CD4-positive, alpha-beta memory T cell (primary cell): Measurements from ENCODE around the gene CX3CL1. TPM values are rescaled to one million over a fixed set of nuclear protein-coding genes. Genes with fewer than 3 reads are reported as not detected.

ENCODE experiments used
- CTCF ChIA-PET: fragments of 350-600 bp; sonication (Branson Sonifier 250); formaldehyde crosslinking; loops from one replicate; lab custom pipeline; 2021; ENCODE audit warnings: inconsistent platforms; ENCODE audit not compliant: partially characterized antibody; lab: Charles Lee
- POLR2A ChIA-PET: fragments of 350-600 bp; sonication (Branson Sonifier 250); formaldehyde crosslinking; loops from one replicate; lab custom pipeline; 2021; ENCODE audit not compliant: partially characterized antibody; lab: Charles Lee
- DNase-seq, 5 donors: peaks; one replicate each; pipeline versions ENCODE4 v3.0.0 to v3.0.0-alpha.2; 2020 to 2022; ENCODE audit warnings: mixed read lengths in 1 of 5
- H3K27ac ChIP-seq: one replicate; pipeline ENCODE4 v1.7.0; 2013; ENCODE audit warnings: low read depth, low read length
- H3K27me3 ChIP-seq: 2 replicates; pipeline ENCODE4 v1.7.0; 2013; ENCODE audit warnings: mild to moderate bottlenecking, low read length, moderate library complexity; ENCODE audit not compliant: insufficient read depth
- H3K36me3 ChIP-seq: 2 replicates; pipeline ENCODE4 v1.7.0; 2013; ENCODE audit warnings: mild to moderate bottlenecking, low read length, moderate library complexity; ENCODE audit not compliant: insufficient read depth
- H3K4me1 ChIP-seq: 2 replicates; pipeline ENCODE4 v1.7.0; 2013; ENCODE audit warnings: mild to moderate bottlenecking, low read length, moderate library complexity; ENCODE audit not compliant: insufficient read depth
- H3K4me3 ChIP-seq, 2 donors: one replicate each; pipeline ENCODE4 v1.7.0; 2013; ENCODE audit warnings: low read length in 2 of 2, mild to moderate bottlenecking in 1 of 2
- H3K9me3 ChIP-seq, 2 donors: one replicate each; pipeline ENCODE4 v1.7.0; 2013; ENCODE audit warnings: low read length in 2 of 2, control low read depth in 1 of 2; ENCODE audit not compliant: control insufficient read depth in 1 of 2
- H3K27ac Mint-ChIP-seq, 7 donors: one replicate each; pipeline ENCODE4 v1.8.0; 2020 to 2021; ENCODE audit warnings: mixed read lengths in 7 of 7, mild to moderate bottlenecking in 6 of 7, inconsistent platforms in 3 of 7, moderate library complexity in 3 of 7
- H3K27me3 Mint-ChIP-seq, 2 donors: one replicate each; pipeline ENCODE4 v1.8.0; 2020 to 2021; ENCODE audit warnings: mixed read lengths in 2 of 2
- H3K36me3 Mint-ChIP-seq, 2 donors: one replicate each; pipeline ENCODE4 v1.8.0; 2020 to 2021; ENCODE audit warnings: mixed read lengths in 2 of 2, inconsistent platforms in 1 of 2, mild to moderate bottlenecking in 1 of 2
- H3K4me1 Mint-ChIP-seq, 4 donors: one replicate each; pipeline ENCODE4 v1.8.0; 2020 to 2021; ENCODE audit warnings: mixed read lengths in 4 of 4, mild to moderate bottlenecking in 1 of 4
- H3K4me3 Mint-ChIP-seq, 8 donors: one replicate each; pipeline ENCODE4 v1.8.0; 2020 to 2021; ENCODE audit warnings: mixed read lengths in 8 of 8, mild to moderate bottlenecking in 7 of 8, moderate library complexity in 6 of 8, inconsistent platforms in 3 of 8
- H3K9me3 Mint-ChIP-seq, 8 donors: one replicate each; pipeline ENCODE4 v1.8.0; 2020 to 2021; ENCODE audit warnings: mixed read lengths in 8 of 8, mild to moderate bottlenecking in 5 of 8, inconsistent platforms in 3 of 8, moderate library complexity in 1 of 8
- intact Hi-C: fragments of 100-400 bp; cut with micrococcal nuclease; formaldehyde crosslinking; loops from one replicate; pipeline ENCODE4 v1.15.1; 2023
- polyA plus RNA-seq, 2 donors: library from polyadenylated mRNA; unstranded; fragments of 300-500 nt; fragmentation: Illumina TruSeq; gene quantifications; one replicate each; pipeline ENCODE4 v1.2.3, GENCODE V29; 2021
- total RNA-seq, 2 experiments: library from RNA; stranded (reverse); gene quantifications; one replicate each; pipeline ENCODE4 v1.2.3, GENCODE V29; 2021

Gene CX3CL1
- total and polyA plus RNA-seq, 4 experiments from 2014 or later: not detected

DNA sequence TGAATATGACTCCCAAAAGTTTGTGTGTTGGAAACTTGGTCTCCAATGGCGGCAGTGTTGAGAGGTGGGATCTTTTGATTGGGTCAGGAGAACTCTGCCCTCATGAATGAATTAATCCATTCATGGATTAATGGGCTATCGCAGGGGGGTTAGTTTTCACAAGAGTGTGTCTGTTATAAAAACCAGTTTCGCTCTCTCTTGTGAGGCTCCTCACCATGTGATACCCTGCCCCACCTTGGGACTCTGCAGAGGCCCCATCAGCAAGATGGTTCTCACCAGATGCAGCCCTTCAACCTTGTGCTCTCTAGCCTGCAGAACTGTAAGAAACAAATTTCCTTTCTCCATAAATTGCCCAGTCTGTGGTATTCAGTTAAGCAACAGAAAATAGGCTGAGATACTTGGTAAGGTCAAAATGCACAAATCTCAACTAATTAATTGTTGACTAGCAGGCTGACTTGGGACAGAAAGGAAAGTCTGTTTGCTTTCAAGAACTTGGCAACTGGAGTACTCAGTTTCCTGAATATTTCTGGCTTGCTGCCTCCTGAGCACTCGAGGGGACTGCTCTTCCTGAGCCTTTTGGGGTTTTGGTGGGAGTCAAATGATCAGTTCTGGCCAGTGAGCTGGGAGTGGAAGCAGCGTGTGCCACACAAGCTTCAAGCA lies 18.5 kb downstream of the CX3CL1 start:
- Histone ChIP-seq H3K9me3 (no peaks in the 10 kb centered on the region), H3K36me3 (no peaks in the 10 kb centered on the region), H3K4me1 (no peaks in the 10 kb centered on the region), H3K4me3 (no peak overlapping the region), H3K27me3 (no peaks in the 10 kb centered on the region), H3K27ac (no peak overlapping the region)
- Mint-ChIP-seq H3K27me3 (peaks cover 0 to 2% of the 10 kb centered on the region in 2 donors), H3K36me3 (no peaks in the 10 kb centered on the region), H3K4me1 (no peaks in the 10 kb centered on the region), H3K9me3 (no peaks in the 10 kb centered on the region), H3K27ac (no peak overlapping the region), H3K4me3 (no peak overlapping the region)
- intact Hi-C loops: no loop called here
- CTCF ChIA-PET: interaction anchor here (1.7 kb wide), 1 partner anchor 26 kb away, joined by 3 read pairs; no protein-coding TSS in a partner anchor
- POLR2A ChIA-PET: no interaction called here
- DNase-seq: no peak

DNA sequence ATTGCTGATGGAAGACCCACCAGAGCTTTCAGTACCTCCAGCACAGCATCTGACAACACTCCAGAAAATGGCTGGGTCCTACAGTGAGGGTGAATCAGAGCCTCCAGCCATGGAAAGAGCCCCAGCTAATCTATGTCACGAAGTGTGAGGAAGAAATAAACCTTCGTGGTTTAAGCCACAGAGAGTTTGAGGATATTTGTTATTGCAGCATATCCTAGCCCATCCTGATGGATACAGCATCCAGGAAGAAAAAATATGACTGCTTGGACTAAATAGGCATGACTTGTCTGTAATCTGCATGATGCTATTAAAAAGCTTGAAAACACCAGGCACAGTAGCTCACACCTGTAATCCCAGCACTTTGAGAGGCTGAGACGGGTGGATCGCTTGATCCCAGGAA lies 19.0 kb downstream of the CX3CL1 start:
- peaks cover 2% of the 10 kb centered on the region in 2 donors for H3K27me3 Mint-ChIP-seq
- H3K27ac ChIP-seq: no peak overlapping the region
- DNase-seq: no peak
- H3K9me3 ChIP-seq: no peaks in the 10 kb centered on the region
- no peaks in the 10 kb centered on the region for H3K27me3 ChIP-seq
- H3K4me3 Mint-ChIP-seq: no peak overlapping the region
- H3K4me1 Mint-ChIP-seq: no peaks in the 10 kb centered on the region
- no peaks in the 10 kb centered on the region for H3K4me1 ChIP-seq
- no peak overlapping the region for H3K27ac Mint-ChIP-seq
- intact Hi-C loops: no loop called here
- CTCF ChIA-PET: interaction anchor here (1.1 to 1.7 kb wide), 2 partner anchors 8 to 25 kb away, joined by 3 read pairs; no protein-coding TSS in a partner anchor
- no peak overlapping the region for H3K4me3 ChIP-seq
- H3K9me3 Mint-ChIP-seq: no peaks in the 10 kb centered on the region
- POLR2A ChIA-PET: no interaction called here
- no peaks in the 10 kb centered on the region for H3K36me3 Mint-ChIP-seq
- H3K36me3 ChIP-seq: no peaks in the 10 kb centered on the region

DNA sequence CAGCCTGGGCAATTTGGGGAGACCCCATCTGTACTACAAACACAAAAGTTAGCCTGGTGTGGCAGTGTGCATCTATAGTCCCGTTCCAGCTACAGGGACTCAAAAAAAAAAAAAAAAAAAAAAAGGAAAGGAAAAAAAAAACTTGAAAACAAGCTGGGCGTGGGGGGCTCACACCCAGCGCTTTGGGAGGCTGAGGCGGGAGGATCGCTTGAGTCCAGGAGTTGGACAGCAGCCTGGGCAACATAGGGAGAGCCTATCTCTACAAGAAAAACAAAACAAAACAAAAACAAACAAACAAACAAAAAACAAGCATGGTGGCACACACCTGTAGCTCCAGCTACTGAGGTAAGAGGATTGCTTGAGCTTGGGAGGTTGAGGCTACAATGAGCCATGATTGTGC lies 19.4 kb downstream of the CX3CL1 start:
- intact Hi-C loops: no loop called here
- H3K9me3 ChIP-seq: no peaks in the 10 kb centered on the region
- no peaks in the 10 kb centered on the region for H3K36me3 ChIP-seq
- H3K4me3 ChIP-seq: no peak overlapping the region
- H3K27ac ChIP-seq: no peak overlapping the region
- ChIA-PET CTCF (interaction anchor here (0.6 to 1.7 kb wide), 3 partner anchors 9 to 97 kb away, joined by 3 to 4 read pairs (median 3); no protein-coding TSS in a partner anchor), POLR2A (no interaction called here)
- Mint-ChIP-seq H3K4me3 (no peak overlapping the region), H3K9me3 (no peaks in the 10 kb centered on the region), H3K27me3 (peaks cover 2% of the 10 kb centered on the region in 2 donors), H3K36me3 (no peaks in the 10 kb centered on the region), H3K4me1 (no peaks in the 10 kb centered on the region), H3K27ac (no peak overlapping the region)
- no peak for DNase-seq
- H3K4me1 ChIP-seq: no peaks in the 10 kb centered on the region
- H3K27me3 ChIP-seq: no peaks in the 10 kb centered on the region

DNA sequence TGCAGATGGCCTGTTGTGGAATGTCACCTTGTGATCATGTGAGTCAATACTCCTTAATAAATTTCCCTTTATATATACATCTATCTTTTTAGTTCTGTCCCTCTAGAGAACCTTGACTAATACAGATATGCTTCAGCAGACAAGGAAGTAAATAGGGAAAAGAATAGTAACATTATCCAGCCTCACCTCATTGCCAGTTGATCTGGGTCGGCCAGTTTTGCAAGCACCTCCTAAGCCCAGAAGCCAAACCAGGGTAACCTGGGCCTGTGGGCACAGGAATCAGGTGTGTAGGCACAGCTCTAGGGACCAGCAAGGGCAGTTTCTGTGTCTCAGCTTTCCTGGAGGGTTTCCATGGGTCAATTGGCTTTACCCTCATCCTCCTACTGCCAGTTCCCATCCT lies 20.4 kb downstream of the CX3CL1 start:
- H3K36me3 Mint-ChIP-seq: no peaks in the 10 kb centered on the region
- intact Hi-C loops: no loop called here
- H3K4me3 ChIP-seq: no peak overlapping the region
- no peak overlapping the region for H3K27ac ChIP-seq
- no peaks in the 10 kb centered on the region for H3K27me3 ChIP-seq
- no peak for DNase-seq
- H3K9me3 ChIP-seq: no peaks in the 10 kb centered on the region
- H3K4me3 Mint-ChIP-seq: no peak overlapping the region
- no peaks in the 10 kb centered on the region for H3K9me3 Mint-ChIP-seq
- POLR2A ChIA-PET: no interaction called here
- H3K4me1 Mint-ChIP-seq: no peaks in the 10 kb centered on the region
- CTCF ChIA-PET: no interaction called here
- H3K27me3 Mint-ChIP-seq: peaks cover 2 to 3% of the 10 kb centered on the region in 2 donors
- no peak overlapping the region for H3K27ac Mint-ChIP-seq
- no peaks in the 10 kb centered on the region for H3K4me1 ChIP-seq
- no peaks in the 10 kb centered on the region for H3K36me3 ChIP-seq

DNA sequence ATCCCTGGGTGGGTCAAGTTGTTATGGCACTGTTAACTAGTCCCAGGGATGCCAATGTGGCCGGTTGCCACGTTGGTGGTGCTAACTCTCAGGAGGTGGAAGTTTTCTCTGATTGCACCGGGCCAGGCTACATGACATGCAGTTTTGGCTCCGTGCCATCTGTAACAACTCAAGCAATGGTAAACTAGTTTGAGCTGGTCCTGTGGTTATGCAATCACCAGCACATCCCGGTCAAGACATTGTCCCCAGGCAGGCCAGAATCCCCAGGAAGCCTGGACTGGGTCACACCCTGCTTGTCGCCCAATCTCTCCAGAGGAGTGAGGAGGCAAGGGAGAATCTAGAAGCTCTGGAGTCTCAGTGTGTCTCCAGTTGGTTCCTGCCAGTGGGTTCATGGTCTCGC lies 22.2 kb downstream of the CX3CL1 start:
- no peak for DNase-seq
- POLR2A ChIA-PET: no interaction called here
- H3K27ac Mint-ChIP-seq: no peak overlapping the region

DNA sequence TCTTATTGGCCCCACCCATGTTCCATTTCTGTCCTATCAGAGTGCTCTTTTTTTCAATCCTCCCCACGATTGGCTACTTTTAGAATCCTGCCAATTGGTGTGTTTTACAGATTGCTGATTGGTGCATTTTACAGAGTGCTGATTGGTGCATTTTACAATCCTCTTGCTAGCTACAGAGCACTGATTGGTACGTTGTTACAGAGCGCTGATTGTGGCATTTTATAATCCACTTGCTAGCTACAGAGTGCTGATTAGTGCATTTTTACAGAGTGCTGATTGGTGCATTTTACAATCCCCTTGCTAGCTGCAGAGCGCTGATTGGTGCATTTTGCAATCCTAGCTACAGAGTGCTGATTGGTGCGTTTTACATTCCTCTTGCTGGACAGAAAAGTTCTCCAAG lies 22.7 kb downstream of the CX3CL1 start:
- Histone ChIP-seq H3K27me3 (no peaks in the 10 kb centered on the region), H3K9me3 (no peaks in the 10 kb centered on the region), H3K4me1 (no peaks in the 10 kb centered on the region), H3K27ac (no peak overlapping the region), H3K36me3 (no peaks in the 10 kb centered on the region), H3K4me3 (no peak overlapping the region)
- peaks cover 0 to 3% of the 10 kb centered on the region in 2 donors for H3K27me3 Mint-ChIP-seq
- no peak overlapping the region for H3K27ac Mint-ChIP-seq
- CTCF ChIA-PET: interaction anchor here (1.1 to 1.2 kb wide), 2 partner anchors 10 to 22 kb away, joined by 3 read pairs; partner anchors contain the start of gene CCL17
- intact Hi-C loops: no loop called here
- no peaks in the 10 kb centered on the region for H3K36me3 Mint-ChIP-seq
- H3K4me3 Mint-ChIP-seq: no peak overlapping the region
- H3K9me3 Mint-ChIP-seq: no peaks in the 10 kb centered on the region
- no peaks in the 10 kb centered on the region for H3K4me1 Mint-ChIP-seq
- DNase-seq: no peak
- POLR2A ChIA-PET: no interaction called here

More for the DNA sequence above, 22.2 kb downstream of the CX3CL1 start:
- Histone ChIP-seq H3K9me3 (no peaks in the 10 kb centered on the region), H3K27ac (no peak overlapping the region), H3K36me3 (no peaks in the 10 kb centered on the region), H3K4me3 (no peak overlapping the region), H3K4me1 (no peaks in the 10 kb centered on the region), H3K27me3 (no peaks in the 10 kb centered on the region)
- peaks cover 0 to 3% of the 10 kb centered on the region in 2 donors for H3K27me3 Mint-ChIP-seq
- no peaks in the 10 kb centered on the region for H3K9me3 Mint-ChIP-seq
- CTCF ChIA-PET: interaction anchor here (1.2 kb wide), 1 partner anchor 10 kb away, joined by 3 read pairs; the partner anchor contains the start of gene CCL17
- no peaks in the 10 kb centered on the region for H3K4me1 Mint-ChIP-seq
- intact Hi-C loops: no loop called here
- no peaks in the 10 kb centered on the region for H3K36me3 Mint-ChIP-seq
- H3K4me3 Mint-ChIP-seq: no peak overlapping the region

DNA sequence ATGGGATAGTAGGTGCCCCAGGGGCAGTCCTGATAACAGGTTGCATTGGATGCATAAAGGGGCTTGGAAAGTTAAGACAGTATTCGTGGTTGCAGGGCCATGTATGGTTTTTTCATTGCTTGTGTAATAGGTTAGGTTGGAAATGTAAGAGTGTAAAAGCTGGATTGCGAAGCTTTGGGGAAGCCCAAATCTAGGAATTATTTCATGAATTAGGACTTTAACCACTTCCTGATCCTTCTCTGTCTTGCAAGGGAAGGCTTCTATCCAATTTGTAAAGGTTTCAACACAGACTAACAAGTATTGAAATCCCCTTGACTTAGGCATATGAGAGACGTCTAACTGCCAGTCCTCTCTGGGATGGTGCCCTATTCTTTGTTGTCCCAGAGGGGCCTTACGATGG lies 24.5 kb downstream of the CX3CL1 start:
- intact Hi-C loops: no loop called here
- DNase-seq: no peak
- Mint-ChIP-seq H3K4me3 (no peak overlapping the region), H3K4me1 (no peaks in the 10 kb centered on the region), H3K9me3 (no peaks in the 10 kb centered on the region), H3K27ac (no peak overlapping the region), H3K36me3 (no peaks in the 10 kb centered on the region), H3K27me3 (peaks cover 2 to 3% of the 10 kb centered on the region in 2 donors)
- H3K27me3 ChIP-seq: no peaks in the 10 kb centered on the region
- CTCF ChIA-PET: no interaction called here
- no peak overlapping the region for H3K27ac ChIP-seq
- no peaks in the 10 kb centered on the region for H3K9me3 ChIP-seq
- POLR2A ChIA-PET: no interaction called here
- no peak overlapping the region for H3K4me3 ChIP-seq
- no peaks in the 10 kb centered on the region for H3K36me3 ChIP-seq
- no peaks in the 10 kb centered on the region for H3K4me1 ChIP-seq
